CMK (cell line): Measurements from ENCODE around the gene KRR1.
"Not testable (repeated sequence)": the region's sequence is repeated elsewhere in the genome, so short reads cannot be mapped to it uniquely, and the experiment has no call there.

ENCODE experiments used
- DNase-seq: peaks from one replicate; pipeline ENCODE4 v3.0.0-alpha.2; 2010; ENCODE audit warnings: low read depth

The KRR1 gene

DNA sequence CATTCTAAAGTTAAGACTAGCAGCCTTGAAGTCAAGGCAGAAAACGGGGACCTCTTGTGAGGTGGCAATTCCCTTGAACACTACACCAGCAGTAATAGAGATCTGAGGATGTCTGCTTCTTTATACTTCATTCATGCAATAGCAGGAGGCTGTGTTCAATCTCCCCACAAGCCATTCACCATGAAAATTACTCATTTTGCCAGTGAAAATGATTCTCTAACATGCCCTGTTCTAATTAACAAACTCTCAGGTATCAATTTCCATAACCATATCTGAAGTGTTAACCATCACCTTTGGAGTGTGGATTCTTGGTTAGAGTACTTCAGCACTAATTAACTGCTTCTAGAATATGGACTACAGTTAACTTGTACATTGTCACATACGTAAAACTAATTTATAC, 34.3 kb downstream of the KRR1 start:
- DNase-seq = no peak

GRCh38 chr12:75476071-75476470, 35.3 kb downstream of the KRR1 start:
- DNase-seq = no peak

GRCh38 chr12:75474116-75474515, 37.3 kb downstream of the KRR1 start:
- no peak for DNase-seq

GRCh38 chr12:75471902-75472890, 39.2 kb downstream of the KRR1 start:
- no peak for DNase-seq

- no peak for DNase-seq
Measured at GRCh38 chr12:75460204-75460603, 51.2 kb downstream of the KRR1 start.

DNA sequence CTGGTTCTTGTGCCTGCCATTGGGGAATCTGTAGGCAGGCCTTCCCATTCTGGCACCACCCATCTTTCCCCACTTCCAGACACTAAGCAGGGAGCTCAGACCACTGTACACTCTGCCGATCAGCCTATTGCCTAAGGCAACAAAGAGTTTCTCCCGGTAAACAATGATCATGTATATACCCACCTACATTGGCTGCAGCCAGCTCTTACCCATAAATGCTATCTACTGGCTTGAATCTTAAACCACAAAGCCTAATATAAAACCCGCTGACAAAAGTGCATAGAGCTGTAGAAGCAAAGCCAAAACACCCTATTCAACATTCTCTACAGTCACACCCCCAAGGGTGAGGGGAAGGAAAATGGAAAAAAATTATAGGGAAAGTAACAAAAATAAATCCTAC, 51.7 kb downstream of the KRR1 start:
- no peak for DNase-seq

GRCh38 chr12:75457866-75458265, 53.5 kb downstream of the KRR1 start:
- DNase-seq = not testable (repeated sequence)

- DNase-seq = no peak
Measured at GRCh38 chr12:75457191-75457590, 54.2 kb downstream of the KRR1 start.

GRCh38 chr12:75455839-75456238, 55.6 kb downstream of the KRR1 start:
- no peak for DNase-seq

- no peak for DNase-seq
Measured at GRCh38 chr12:75452675-75453330, 58.6 kb downstream of the KRR1 start.

DNA sequence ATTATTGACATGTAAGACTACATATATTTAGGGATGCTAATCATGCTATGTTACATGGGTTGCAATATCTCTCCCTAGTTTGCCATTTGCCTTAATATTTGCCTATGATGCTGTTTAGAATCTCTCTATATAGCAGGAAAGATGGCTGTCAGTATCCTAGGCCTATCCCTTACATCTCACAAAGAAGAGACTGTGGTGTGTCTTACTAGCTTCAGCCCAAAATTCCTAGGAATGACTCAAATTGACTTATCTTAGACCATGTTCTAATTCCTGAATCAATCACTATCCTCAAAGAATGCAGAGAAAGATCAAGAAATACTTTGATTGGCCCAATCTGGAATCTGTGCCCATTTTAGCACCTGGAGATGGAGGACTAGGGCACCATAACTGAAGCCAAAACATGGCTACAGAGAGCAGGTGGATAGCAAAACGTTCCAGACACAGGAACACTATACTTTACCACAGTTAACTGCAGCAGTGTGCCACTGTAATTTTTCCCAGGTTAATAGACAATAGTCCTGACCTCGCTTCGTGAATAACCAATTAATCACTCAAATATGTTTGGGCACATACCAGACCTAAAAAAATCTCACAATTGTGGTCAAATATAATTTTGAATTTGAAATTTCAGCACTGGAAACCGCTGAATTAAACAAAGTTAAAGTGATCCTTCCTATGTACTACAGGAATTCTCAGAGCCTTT, 63.6 kb downstream of the KRR1 start:
- DNase-seq = no peak

DNA sequence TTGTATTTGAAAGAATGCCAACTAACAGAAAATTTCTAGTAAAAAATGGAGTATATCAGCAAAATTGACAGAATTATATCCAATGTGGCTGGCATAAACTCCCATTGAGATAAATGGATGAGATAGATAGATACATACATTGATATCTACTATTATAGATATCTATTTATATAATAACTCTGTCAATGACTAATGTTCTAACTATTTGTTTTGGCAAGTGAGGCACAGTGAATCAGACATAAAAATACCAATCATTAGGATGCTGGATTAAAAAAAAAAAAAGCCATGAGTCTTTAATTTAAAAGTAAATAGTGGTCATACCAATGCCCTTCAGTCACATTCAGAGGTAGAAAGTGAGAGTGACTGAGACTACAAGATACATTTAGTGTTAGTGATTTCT, 64.6 kb downstream of the KRR1 start:
- DNase-seq = no peak

DNA sequence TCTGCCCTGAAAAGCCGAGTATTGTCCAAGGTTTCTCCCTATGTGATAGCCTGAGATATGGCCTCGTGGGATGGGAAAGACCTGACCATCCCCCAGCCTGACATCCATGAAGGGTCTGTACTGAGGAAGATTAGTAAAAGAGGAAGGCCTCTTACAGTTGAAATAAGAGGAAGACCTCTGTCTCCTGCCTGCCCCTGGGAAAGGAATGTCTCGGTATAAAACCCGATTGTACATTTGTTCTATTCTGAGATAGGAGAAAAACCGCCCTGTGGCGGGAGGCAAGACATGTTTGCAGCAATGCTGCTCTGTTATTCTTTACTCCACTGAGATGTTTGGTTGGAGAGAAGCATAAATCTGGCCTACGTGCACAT, 66.3 kb downstream of the KRR1 start:
- not testable (repeated sequence) for DNase-seq

DNA sequence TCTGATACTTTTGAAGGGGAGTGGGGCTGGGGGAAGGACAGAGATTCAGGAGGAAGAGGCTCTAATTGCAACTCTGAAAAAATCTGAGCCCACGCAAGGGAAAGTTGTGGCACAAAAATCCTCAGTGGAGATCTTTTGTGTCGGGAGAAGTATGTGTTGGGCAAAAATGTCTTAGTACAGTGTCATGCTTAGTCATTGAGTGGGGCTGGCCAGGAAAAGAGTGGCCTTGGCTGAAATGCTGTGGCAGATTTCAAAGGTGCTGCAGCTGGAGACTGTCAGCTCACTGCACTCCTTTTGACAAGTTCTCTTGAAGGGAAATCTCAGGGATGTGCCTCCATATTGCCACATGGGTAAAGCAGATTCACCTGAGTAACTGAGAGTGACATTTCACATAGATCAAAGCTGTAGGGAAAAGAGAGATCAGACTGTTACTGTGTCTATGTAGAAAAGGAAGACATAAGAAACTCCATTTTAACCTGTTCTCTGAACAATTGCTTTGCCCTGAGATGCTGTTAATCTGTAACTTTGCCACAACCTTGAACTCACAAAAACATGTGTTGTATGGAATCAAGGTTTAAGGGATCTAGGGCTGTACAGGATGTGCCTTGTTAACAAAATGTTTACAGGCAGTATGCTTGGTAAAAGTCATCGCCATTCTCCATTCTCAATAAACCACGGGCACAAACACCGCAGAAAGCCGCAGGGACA, 66.8 kb downstream of the KRR1 start:
- no peak for DNase-seq

DNA sequence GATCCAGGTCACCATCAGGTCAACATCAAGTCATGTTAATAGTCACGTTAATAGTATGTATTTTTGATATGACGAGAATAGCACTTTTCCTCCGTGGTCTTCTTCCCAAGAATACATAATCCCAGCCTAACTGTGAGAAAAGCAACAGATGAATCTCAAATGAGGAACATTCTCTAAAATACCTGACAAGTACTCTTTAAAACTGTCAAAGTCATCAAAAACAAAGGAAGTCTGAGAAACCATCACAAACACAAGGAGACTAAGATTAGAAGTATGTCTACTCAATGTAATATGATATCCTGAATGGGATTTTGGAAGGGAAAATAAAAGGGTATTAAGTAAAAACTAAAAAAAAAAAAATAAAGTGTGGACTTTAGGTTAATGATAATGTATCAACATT, 67.7 kb downstream of the KRR1 start:
- no peak for DNase-seq

- not testable (repeated sequence) for DNase-seq
Measured at GRCh38 chr12:75442454-75442853, 69.0 kb downstream of the KRR1 start.

GRCh38 chr12:75441687-75442449, 69.5 kb downstream of the KRR1 start:
- not testable (repeated sequence) for DNase-seq
